ENCODE results near the gene SAPCD2. TPM values are rescaled to one million over a fixed set of nuclear protein-coding genes. Genes with fewer than 3 reads are reported as not detected.

Gene SAPCD2
- total RNA-seq, 4 donors from 2014 or later: 0.15 to 5.9 (median 1.0) TPM; not detected in 1

- no peaks in the 10 kb centered on the region for H3K9me3 ChIP-seq
- no peak overlapping the region for H3K4me3 ChIP-seq
- intact Hi-C loops (cut with DNase I; ENCODE audit: low total_unique reads): no loop called here
- no peaks in the 10 kb centered on the region for H3K36me3 ChIP-seq
- no peak for TF ChIP-seq CTCF (IDR thresholded peaks at IDR 0.05)
- TF ChIP-seq POLR2A (IDR thresholded peaks at IDR 0.05): no peak
- no peak overlapping the region for H3K27ac ChIP-seq
- no peak for DNase-seq
- H3K27me3 ChIP-seq: no peaks in the 10 kb centered on the region
- H3K4me1 ChIP-seq: no peaks in the 10 kb centered on the region
Measured at GRCh38 chr9:137017791-137018497, 52.4 kb downstream of the SAPCD2 start.

DNA sequence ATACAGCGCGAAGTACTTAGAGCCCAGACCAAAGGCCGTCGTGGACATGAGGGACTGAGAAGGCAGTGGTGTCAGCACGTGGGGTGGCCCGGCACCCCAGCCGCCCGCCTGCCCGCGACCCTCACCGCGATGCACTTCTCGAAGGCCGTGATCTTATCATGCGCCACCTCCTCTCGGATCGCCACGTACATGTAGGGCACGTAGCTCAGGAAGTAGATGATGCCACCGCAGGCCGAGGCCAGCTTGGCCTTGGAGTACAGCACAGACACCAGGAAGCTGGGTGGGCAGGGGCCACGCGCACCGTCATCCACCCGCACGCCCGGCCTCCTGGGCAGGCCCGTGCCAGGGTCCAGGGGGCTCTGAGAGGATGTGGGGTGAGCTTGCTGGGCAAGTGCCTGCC, 53.3 kb downstream of the SAPCD2 start:
- Histone ChIP-seq H3K9me3 (no peaks in the 10 kb centered on the region), H3K4me1 (no peaks in the 10 kb centered on the region), H3K27ac (no peak overlapping the region), H3K27me3 (no peaks in the 10 kb centered on the region), H3K4me3 (no peak overlapping the region), H3K36me3 (no peaks in the 10 kb centered on the region)
- no peak for DNase-seq
- intact Hi-C loops (cut with DNase I; ENCODE audit: low total_unique reads): no loop called here
- TF ChIP-seq POLR2A (IDR thresholded peaks at IDR 0.05) (no peak), CTCF (IDR thresholded peaks at IDR 0.05) (no peak)

DNA sequence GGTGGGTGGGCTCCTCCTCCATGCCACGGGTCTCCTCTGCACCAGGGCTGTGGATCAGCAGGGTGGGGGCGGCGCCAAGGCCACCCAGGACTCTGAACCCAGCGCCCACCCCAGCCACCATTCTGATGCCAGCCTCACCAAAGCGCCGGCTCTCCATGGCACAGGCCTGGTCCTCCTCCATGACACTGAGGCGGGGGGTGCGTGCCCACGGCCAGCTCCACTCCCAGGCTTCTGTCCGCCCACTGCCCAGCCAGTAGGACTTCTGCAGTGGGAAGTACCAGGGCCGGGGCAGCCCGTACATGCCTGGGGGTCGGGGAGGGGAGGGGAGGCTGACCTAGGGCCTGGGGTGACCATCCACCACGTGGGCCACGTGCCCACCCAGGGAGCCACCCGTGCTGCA, 53.9 kb downstream of the SAPCD2 start:
- no peaks in the 10 kb centered on the region for H3K4me1 ChIP-seq
- TF ChIP-seq POLR2A (IDR thresholded peaks at IDR 0.05): no peak
- TF ChIP-seq CTCF (IDR thresholded peaks at IDR 0.05): no peak
- H3K27ac ChIP-seq: no peak overlapping the region
- intact Hi-C loops (cut with DNase I; ENCODE audit: low total_unique reads): no loop called here
- no peaks in the 10 kb centered on the region for H3K36me3 ChIP-seq
- no peak for DNase-seq
- H3K9me3 ChIP-seq: no peaks in the 10 kb centered on the region
- no peak overlapping the region for H3K4me3 ChIP-seq
- H3K27me3 ChIP-seq: no peaks in the 10 kb centered on the region

GRCh38 chr9:137015976-137016375, 54.4 kb downstream of the SAPCD2 start:
- H3K36me3 ChIP-seq: no peaks in the 10 kb centered on the region
- H3K4me1 ChIP-seq: no peaks in the 10 kb centered on the region
- intact Hi-C loops (cut with DNase I; ENCODE audit: low total_unique reads): no loop called here
- H3K9me3 ChIP-seq: no peaks in the 10 kb centered on the region
- no peaks in the 10 kb centered on the region for H3K27me3 ChIP-seq
- no peak for TF ChIP-seq CTCF (IDR thresholded peaks at IDR 0.05)
- H3K27ac ChIP-seq: no peak overlapping the region
- DNase-seq: no peak
- no peak overlapping the region for H3K4me3 ChIP-seq

GRCh38 chr9:137015540-137015930, 54.8 kb downstream of the SAPCD2 start:
- no peaks in the 10 kb centered on the region for H3K36me3 ChIP-seq
- intact Hi-C loops (cut with DNase I; ENCODE audit: low total_unique reads): no loop called here
- H3K9me3 ChIP-seq: no peaks in the 10 kb centered on the region
- TF ChIP-seq POLR2A (IDR thresholded peaks at IDR 0.05): no peak
- no peak for TF ChIP-seq CTCF (IDR thresholded peaks at IDR 0.05)
- no peak for DNase-seq
- H3K4me3 ChIP-seq: no peak overlapping the region
- no peaks in the 10 kb centered on the region for H3K4me1 ChIP-seq
- H3K27me3 ChIP-seq: no peaks in the 10 kb centered on the region
- no peak overlapping the region for H3K27ac ChIP-seq

Data from uterus (tissue), 4 donors.